GM12892 (cell line): Measurements from ENCODE around the gene NUTM2D.
"Not testable (repeated sequence)": the region's sequence is repeated elsewhere in the genome, so short reads cannot be mapped to it uniquely, and the experiment has no call there.

Source experiments
- POLR2A ChIP-seq: IDR thresholded peaks from 2 replicates; pipeline ENCODE4 v1.6.1; 2011; ENCODE audit warnings: low read depth, low read length, control low read depth
- POLR2AphosphoS5 ChIP-seq: IDR thresholded peaks from 2 replicates; pipeline ENCODE4 v1.6.1; 2011; ENCODE audit warnings: low read depth, low read length, control low read depth
- TAF1 ChIP-seq: IDR thresholded peaks from 2 replicates; pipeline ENCODE4 v1.6.1; 2011; ENCODE audit warnings: low read depth, mild to moderate bottlenecking, control low read depth, low read length, borderline replicate concordance

DNA sequence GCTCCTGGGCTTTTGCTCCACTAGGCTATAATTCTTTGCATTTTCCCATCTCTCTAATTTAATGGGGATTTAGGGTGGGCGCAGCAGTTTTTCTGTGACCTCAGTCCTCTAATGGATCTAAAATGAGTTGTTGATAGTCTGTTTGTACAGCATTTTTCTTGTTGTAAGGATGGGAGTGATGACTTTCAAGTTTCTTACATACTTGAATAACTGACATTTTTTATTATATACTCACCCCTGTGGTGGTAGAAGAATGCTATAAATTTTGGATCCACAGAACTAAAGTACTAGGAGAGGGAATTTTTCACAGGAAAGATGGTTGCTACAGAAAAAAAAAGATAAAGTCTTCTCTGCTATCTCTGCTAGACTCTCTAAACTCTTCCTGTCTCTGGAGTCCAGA is 29.6 kb upstream of the NUTM2D start:
- not testable (repeated sequence) for TF ChIP-seq POLR2A, POLR2AphosphoS5, TAF1
